ENCODE results near the gene FOCAD.
A peak's percentile ranks its signal among the peaks of the same experiment; 100 is the strongest.
"Not testable (repeated sequence)": the region's sequence is repeated elsewhere in the genome, so short reads cannot be mapped to it uniquely, and the experiment has no call there.

Gene FOCAD, protein sequence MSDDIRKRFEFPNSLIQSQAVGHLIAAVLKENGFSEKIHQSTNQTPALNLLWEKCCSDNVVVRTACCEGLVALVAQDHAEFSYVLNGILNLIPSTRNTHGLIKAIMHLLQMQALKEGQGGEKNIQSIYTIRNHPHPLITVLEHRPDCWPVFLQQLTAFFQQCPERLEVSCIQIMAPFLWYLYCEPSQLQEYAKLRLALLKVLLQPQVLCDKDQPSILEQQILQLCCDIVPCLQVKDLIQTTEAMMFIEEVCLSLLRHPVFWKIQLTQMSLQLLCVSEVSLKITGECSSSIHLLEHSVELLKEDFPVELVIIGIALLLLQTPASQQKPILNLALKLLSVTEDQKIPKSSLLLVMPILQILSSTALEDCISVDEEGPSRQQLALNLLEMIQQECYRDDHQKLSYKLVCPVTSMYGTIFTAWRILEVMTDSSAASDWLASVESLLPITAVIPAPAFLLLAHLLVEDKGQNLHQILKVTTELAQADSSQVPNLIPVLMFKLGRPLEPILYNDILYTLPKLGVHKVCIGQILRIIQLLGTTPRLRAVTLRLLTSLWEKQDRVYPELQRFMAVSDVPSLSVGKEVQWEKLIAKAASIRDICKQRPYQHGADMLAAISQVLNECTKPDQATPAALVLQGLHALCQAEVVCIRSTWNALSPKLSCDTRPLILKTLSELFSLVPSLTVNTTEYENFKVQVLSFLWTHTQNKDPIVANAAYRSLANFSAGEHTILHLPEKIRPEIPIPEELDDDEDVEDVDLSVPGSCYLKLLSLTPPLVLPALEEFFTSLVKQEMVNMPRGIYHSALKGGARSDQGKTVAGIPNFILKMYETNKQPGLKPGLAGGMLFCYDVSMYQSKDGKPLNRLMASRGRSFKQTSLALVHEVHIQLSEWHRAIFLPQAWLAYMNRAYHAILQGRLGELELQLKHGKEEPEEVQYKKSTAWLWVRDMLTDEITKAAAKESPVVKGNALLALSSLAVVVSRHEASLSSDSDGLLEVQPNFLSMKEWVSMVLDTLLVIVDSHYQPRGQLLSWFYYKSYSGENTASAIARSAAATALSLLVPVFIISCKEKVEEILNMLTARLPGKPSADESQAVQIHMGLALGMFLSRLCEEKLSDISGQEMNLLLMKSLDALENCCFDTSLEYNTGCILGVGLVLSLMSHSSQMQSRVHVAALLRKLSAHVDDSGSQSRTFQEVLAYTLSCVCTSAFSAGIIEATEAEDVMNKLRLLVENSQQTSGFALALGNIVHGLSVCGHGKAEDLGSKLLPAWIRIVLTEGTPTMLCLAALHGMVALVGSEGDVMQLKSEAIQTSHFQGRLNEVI (N-terminal part only)

GRCh38 chr9:20684035-20684874 is at the start of gene FOCAD:
TSS of gene FOCAD (plus strand) at chr9:20684259. CDS start at chr9:20715354, 31,095 bp downstream.
- DNase-seq: peak; percentile 92 to 98

DNA sequence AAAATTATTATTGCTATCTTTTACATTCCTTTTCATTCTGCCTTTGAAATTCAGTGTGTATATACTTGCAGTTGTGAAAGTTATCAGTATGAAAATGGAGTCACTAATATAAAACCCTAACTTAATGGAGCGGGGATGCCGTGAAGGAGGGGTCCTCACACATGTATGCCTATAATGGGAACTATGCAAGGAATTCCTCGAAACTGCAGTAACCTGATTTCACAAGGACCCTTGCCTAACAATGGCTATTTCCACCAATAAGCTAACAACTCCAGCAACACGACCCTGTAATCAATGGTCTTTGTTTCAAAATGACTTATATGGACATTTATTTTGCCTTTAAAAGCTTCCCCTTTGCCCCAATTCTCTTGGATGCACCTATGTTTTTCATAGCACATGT is 49.2 kb upstream of the FOCAD start:
- no peak for DNase-seq

DNA sequence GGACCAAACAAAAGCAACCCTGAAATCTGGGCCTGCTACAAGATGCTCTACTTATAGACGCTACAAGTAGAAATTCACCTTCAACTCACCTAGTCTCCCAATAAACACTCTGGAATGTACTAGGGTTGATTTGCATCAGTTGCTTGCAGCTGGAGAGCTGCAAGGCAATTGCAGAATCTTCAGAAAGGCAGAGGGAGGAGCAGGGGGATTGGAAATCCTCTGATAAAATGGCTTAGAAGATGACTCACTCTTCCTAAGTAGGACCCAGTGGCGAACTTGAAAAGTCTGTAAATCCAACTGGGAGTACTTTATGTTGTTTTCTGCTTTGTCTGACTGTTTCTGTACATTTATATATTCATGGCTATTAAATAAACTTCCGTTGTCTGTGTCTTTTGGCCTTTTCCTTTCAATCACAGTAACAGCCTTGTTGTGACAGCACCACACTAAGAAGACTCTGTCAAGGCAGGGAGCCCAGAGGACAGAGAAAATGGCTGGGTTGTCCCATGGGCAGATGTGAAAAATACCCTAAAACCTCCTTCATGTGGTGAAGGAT is 47.1 kb upstream of the FOCAD start:
- no peak for DNase-seq

DNA sequence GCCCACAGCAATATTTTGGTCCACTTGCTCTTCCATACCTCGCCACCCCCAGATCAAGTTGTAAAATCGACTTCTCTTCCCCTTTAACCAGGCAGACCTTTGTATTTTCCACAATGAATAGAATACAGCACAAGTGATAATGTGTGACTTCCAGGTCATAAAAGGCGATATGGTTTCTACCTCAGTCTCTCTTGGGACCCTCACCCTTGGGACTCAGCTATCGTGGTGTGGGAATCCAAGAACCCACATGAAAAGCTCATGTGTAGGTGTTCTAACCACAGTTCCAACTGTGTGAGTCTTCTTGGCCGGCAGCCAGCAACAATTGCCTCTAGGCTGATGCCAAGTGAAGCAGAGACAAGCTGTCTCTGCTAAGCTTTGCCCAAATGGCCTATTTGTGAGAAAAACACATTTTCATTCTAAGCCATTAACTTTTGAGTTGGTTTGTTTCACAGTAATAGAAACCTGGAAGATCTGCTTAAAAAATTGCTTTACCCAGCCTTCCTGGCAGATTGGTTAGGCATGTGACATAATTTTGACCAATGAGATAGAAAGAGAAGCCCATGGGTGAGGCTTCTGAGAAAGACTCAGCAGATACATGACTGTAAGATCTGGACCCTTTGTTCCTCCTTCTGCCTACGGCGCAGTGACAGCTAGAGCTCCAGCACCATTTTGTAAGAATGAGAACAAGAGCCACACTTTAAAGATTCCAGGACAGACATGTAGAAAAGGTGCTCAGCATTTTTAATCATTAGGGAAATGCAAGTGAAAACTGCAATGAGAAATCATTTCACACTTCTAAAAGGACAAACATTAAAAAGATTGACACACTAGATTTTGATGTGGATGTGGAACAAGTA is 43.5 kb upstream of the FOCAD start:
- DNase-seq: peak; percentile 97 to 99

DNA sequence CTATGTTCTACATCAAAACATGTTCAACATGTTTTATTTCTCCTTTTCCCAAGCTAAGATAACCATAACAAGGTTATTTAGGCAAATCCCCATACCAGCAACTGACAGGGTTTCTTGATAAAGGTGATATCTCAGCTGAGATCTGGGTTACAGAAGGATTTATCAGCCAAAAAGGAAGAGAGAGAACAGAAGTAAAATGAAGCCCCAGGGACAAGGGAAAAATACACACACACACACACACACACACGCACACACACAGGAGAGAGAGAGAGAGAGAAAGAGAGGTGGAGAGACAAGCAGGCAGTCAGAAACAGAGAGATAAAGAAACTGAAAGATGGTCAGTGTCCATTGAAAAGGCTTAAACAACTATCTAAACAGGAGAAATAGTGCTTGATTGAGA is 42.0 kb upstream of the FOCAD start:
- DNase-seq: no peak

DNA sequence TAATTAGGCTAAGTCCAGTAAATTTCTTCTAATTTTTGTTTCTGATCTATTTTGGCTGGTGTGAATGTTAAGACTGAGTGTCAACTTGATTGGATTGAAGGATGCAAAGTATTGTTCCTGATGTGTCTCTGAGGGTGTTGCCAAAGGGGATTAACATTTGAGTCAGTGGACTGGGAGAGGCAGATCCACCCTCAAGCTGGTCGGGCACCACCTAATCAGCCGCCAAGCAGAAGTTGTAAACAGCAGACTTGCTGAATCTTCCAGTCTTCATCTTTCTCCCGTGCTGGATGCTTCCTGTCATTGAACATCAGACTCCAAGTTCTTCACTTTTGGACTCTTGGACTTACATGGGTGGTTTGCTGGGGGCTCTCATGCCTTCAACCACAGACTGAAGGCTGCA is 40.4 kb upstream of the FOCAD start:
- peak in 1 of 2 experiments; percentile 46 for DNase-seq

DNA sequence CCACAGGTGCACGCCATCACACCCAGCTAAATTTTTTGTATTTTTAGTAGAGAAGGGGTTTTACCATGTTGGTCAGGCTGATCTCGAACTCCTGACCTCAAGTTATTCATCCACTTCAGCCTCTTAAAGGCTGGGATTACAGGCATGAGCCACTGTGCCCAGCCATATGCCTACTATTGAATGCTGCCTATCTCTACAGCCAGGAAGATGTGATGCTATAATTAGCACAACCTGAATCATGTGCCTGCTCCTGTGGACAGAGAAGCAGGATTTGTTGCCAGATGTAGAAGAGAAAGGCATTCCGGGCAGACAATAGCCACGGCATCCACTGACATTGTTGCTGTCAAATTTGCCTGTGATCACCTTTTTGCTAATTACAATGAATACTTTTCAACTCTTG is 37.4 kb upstream of the FOCAD start:
- DNase-seq: no peak

DNA sequence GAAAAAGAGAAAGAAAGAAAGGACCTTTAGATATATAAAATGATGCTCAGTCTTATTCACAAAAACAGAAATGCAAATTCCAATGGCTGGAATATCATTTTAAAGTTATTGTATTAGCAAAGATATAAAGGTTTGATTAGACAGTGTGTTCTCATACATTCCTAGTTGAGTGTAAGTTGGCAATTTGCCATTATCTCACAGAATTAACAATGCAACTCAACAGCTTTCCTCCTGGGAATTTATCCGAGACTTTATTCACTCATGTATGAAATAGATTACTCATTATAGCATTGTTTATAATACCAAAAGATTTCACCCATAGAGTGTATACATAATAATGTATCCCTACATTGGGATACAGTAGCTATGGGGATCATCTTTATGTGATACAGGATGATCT is 34.7 kb upstream of the FOCAD start:
- peak in 1 of 2 experiments; percentile 62 for DNase-seq

GRCh38 chr9:20650313-20650712 is 33.7 kb upstream of the FOCAD start:
- no peak for DNase-seq

GRCh38 chr9:20650750-20651299 is 33.2 kb upstream of the FOCAD start:
- no peak for DNase-seq

- DNase-seq: no peak
Observed at GRCh38 chr9:20651939-20652338, 32.1 kb upstream of the FOCAD start.

DNA sequence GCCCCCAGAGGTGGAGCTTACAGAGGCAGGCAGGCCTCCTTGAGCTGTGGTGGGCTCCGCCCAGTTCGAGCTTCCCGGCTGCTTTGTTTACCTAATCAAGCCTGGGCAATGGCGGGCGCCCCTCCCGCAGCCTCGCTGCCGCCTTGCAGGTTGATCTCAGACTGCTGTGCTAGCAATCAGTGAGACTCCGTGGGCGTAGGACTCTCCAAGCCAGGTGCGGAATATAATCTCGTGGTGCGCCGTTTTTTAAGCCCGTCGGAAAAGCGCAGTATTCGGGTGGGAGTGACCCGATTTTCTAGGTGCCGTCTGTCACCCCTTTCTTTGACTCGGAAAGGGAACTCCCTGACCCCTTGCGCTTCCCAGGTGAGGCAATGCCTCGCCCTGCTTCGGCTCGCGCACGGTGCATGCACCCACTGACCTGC is 25.8 kb upstream of the FOCAD start:
- DNase-seq: not testable (repeated sequence)

DNA sequence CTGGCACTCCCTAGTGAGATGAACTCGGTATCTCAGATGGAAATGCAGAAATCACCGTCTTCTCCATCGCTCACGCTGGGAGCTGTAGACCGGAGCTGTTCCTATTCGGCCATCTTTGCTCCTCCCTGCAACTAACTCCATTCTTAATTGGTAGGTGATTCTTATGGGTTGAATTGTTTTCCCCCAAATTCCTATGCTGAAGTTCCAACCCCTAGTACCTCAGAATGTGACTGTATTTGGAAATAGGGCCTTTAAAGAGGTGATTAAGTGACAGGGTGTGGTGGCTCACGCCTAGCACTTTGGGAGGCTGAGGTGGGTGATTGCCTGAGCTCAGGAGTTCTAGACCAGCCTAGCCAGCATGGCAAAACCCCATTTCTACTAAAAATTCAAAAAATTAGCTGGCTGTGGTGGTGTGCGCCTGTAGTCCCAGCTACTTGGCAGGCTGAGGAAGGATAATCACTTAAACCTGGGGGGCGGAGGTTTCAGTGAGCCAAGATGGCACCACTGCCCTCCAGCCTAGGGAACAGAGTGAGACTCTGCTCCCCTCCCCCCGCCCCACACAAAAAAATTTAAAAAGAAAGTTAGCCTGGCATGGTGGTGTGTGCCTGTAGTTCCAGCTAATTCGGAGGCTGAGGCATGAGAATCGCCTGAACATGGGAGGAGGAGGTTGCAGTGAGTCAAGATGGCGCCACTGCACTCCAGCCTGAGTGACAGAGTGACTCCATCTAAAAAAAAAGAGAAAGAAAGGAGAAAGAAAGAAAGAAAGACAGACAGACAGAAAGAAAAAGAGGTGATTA is 25.2 kb upstream of the FOCAD start:
- no peak for DNase-seq

DNA sequence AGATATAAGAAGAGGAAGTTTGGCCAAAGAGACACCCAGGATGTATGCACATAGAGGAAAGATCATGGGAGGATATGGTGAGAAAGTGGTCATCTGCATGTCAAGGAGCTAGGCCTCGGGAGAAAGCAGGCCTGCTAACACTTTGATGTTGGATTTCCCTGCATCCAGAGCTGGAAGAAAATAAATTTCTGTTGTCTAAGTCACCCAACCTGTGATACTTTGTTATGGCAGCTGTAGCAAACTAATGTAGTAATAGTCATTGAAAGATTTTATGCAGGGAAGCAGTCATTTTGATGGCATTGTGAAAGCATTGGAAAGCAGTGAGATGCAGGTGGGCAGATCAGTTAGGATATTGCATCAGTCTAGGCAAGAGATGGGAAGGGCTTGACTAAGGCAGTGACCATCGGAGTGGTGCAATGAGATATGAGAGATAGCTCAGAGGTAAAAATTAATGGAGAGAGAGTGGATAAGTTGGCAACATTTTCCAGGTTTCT is 24.5 kb upstream of the FOCAD start:
- DNase-seq: no peak

DNA sequence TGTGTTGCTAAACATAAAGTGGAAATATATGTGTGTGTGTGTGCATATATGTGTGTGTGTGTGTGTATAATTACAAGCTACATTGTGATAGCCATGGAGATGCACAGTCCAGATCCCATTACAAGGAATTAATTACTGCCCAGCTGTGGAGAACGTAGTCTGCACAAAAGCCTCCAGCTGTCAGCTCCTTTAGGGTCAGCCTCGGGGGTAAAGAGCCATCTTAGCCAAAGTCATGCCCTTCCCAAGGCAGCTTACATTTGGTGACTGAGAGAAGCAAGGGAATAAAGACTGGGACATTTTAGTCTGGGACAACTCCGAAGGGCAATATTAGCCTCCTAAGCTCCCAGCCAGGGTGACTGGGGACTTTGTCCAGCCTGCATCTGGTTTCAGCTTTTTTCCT is 21.9 kb upstream of the FOCAD start:
- peak in 1 of 2 experiments; percentile 37 for DNase-seq

- no peak for DNase-seq
Observed at GRCh38 chr9:20663133-20663532, 20.9 kb upstream of the FOCAD start.

DNA sequence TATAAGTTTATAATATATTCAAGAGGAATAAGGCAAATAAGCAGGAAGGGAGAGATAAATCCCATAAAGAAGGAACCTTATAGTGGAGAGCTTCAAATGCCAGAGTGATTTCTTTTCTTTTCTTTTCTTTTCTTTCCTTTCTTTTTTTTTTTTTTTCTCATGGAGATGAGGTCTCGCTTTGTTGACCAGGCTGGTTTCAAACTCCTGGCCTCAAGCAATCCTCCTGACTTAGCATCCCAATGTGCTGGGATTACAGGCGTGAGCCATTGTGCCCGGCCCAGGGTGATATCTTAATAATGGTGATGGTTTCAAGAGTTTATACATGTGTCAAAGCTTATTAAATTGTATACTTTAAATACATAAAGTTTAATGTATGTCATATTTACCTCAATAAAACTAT is 19.6 kb upstream of the FOCAD start:
- no peak for DNase-seq

DNA sequence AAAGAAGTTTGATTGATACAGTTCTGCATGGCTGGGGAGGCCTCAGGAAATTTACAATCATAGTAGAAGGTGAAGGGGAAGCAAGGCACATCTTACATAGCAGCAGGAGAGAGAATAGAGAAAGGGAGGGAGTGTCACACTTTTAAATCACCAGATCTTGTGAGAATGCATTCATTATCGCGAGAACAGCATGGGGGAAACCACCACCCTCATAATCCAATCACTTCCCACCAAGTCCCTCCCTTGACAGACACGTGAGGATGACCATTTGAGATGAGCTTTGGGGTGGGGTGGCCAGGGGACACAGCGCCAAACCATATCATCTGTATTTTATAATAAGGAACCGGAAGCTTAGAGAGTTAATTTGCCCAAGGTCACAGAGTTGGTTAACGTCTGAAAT is 13.7 kb upstream of the FOCAD start:
- DNase-seq: no peak

DNA sequence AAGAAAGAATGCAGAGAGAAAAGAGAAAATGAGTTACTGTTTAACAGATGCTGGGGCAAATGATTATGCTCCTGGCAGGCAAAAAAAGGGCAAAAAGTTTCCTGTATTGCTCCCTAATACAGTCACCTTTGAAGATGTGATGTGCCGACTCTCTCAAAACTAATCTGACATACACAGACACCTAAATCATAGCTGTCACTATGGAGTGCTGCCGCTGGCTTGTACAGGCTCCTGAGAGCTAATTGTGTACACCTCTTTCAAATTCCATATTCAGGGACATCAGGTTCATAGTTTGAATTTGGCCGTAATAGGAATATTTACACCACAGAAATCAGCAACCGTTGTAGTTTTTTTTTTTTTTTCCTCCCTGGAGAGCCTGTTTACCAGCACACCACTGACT is 12.4 kb upstream of the FOCAD start:
- no peak for DNase-seq
